ENCODE measurements around the gene DDR2.

The DDR2 gene

DNA sequence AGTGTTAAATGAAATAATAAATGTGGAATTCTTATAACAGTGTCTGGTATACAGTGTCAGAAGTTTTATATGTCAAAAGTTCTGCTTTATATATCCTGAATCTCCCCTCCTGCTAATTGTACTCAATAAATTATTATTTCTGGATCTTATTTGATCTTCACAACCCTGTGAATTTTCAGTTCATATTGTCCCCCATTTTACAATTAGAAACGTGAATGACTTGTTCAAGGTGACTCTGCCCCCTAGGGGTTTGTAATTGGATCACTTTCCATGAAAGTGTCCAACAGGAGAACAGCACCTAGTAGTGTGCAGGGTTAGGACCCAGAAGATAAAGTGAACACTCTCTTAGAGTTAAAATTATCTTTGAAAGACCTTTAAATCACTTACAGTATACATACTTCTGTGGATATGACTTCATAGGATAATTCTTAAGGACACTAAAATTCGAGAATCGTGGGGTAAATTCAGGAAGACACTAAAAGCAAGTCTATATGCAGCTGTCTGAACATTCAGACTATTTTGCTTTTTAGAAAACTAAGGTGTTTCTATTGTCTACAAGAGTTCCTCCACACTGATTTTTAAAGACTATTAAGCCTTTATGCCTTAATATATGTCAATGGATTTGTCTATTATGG lies 4.5 kb upstream of the DDR2 start:
- no peak for DNase-seq (ENCODE audit: low read depth)
- H3K4me3 ChIP-seq (ENCODE audit: low read depth, low read length): no peak overlapping the region

DNA sequence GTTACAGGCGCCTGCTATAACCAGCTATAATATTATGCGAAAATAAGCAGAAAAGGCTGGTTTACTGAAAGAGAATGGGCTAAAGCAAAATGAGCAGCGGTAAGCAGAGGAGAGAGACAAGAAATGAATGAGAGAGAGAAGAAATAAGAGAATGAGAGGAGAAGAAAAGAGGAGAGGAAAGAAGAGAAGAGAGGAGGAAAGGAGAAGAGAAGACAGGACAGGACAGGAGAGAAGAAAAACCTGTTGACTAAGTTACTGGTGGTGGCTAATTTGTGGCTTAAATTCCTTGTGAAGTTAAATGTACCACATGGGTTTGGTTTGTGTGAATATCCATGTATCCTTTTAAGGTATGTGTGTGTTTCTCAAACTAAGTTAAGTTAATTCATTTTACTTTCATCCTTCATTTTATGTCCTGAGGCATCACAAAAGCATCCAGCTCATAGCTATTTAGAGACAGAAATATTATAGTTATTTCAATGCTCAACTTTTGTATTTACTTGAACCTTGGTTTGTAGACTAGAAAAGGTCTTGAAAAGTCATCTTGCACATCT lies 3.1 kb upstream of the DDR2 start:
- H3K4me3 ChIP-seq (ENCODE audit: low read depth, low read length): no peak overlapping the region
- DNase-seq (ENCODE audit: low read depth): no peak

GRCh38 chr1:162629651-162630050 lies 2.6 kb upstream of the DDR2 start:
- peak; percentile 74 for DNase-seq (ENCODE audit: low read depth)
- no peak overlapping the region for H3K4me3 ChIP-seq (ENCODE audit: low read depth, low read length)

DNA sequence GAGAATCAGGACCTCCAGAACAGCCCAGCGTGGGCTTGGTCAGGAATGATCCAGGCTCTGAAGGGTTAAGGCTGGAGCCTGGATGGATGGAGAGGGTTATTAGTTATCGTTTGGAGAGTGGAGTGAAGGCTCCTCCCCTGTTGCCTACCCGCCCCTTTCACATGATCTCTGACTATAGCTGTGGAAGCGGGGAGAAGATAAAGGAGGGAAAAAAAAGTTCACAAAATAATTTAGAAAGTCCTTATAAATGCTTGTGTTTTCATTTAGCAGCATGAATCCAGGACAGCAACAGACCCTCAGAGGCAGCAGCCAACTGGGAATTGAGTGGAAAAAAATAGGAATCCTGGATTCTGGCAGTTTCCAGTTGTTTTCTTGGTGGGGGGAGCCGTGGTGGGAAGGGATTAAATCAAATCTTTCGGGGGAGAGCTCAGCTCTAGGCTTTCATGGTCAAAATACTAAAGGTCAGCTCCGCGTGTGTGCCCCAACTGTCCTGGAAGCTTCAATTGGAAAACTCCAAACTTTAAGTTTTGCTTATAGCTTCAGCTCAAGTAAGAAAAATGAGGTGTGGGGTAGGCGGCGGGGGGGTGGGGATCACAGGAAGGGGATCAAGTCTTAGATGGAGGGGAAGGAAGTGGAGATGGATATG lies 595 bp upstream of the DDR2 start:
- H3K4me3 ChIP-seq (ENCODE audit: low read depth, low read length): peak overlapping the region; percentile 74
- DNase-seq (ENCODE audit: low read depth): no peak

DNA sequence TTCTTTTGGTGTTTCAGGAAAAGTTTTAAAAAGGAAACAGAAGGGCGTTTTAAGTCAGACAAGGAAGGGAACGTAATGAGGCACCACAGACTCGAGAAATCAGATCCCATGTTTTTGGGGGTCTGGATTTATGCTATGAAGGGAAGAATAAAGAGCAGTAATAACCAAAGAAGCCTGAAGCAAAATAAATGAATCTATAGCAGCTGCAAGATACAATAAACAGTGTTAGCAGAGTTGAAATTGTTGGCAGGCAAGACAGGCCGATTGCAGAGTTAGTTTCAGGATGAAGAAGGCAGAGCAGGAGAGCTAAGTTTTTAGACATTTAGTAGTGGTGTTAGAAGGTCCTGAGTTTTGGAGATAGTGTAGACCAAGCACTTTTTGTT lies 425 bp downstream of the DDR2 start:
- no peak for DNase-seq (ENCODE audit: low read depth)
- peak overlapping the region; percentile 74 for H3K4me3 ChIP-seq (ENCODE audit: low read depth, low read length)

- no peak for DNase-seq (ENCODE audit: low read depth)
Measured at GRCh38 chr1:162633081-162633762, 958 bp downstream of the DDR2 start.

GRCh38 chr1:162635418-162635817 lies 3.2 kb downstream of the DDR2 start:
- H3K4me3 ChIP-seq (ENCODE audit: low read depth, low read length): peak overlapping the region; percentile 74
- DNase-seq (ENCODE audit: low read depth): no peak

More at GRCh38 chr1:162633081-162633762, 958 bp downstream of the DDR2 start:
- H3K4me3 ChIP-seq (ENCODE audit: low read depth, low read length): peak overlapping the region; percentile 74

GRCh38 chr1:162639718-162640117 lies 7.5 kb downstream of the DDR2 start:
- H3K4me3 ChIP-seq (ENCODE audit: low read depth, low read length): no peak overlapping the region
- no peak for DNase-seq (ENCODE audit: low read depth)

GRCh38 chr1:162641114-162641513 lies 8.8 kb downstream of the DDR2 start:
- DNase-seq (ENCODE audit: low read depth): no peak
- H3K4me3 ChIP-seq (ENCODE audit: low read depth, low read length): no peak overlapping the region

DNA sequence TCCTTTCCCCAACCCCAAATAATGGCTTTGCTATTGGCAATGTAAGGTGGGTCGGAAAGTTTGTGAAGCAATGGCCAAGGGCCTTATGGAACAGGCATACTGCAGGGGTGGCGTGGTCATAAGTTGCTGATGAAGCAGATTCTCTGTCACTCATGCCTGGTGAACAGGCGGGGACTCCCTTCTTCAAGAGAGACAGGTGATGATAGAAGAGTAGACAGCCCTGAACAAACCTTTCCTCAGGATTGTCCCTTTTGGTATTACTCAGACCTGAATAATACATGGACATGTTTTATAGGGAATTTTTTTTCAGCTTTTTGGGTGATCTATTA lies 12.7 kb downstream of the DDR2 start:
- DNase-seq (ENCODE audit: low read depth): no peak
- no peak overlapping the region for H3K4me3 ChIP-seq (ENCODE audit: low read depth, low read length)

DNA sequence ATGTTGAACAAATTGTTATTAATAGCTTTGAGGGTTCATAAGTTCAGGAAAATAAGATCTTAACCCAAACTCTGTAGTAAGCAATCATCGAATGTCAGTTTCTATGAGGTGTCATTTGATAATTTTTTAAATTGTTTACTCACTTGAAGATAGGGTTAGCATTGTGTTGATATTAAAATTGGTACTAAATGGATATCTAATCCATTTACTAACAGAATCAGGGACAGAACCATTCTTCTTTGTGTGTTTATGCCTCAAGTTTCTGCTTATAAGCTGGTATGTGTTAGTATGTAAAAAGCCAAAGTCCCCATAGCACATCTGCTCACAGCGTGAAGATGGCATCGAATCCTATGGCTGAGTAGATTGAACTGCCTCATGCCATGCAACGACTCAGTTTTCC lies 13.4 kb downstream of the DDR2 start:
- DNase-seq (ENCODE audit: low read depth): no peak
- H3K4me3 ChIP-seq (ENCODE audit: low read depth, low read length): no peak overlapping the region

DNA sequence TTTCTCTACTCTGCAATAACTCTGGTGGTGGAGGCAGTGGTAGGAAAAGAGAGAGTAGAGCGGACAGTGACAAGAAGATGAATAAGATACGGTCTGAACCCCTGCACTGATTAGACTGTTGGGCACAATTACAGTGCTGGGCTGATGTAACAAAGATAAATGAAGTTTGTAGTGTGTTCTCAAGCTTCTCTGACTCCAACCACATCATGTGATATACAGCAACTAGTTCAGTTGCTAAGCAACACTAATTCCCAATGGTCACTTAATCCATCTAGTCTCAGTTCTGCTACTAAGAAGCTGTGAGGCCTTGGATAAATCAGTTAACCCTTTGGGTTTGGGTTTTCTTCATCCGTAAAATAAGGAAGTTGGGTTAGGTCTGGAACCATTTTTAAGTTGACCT lies 17.3 kb downstream of the DDR2 start:
- DNase-seq (ENCODE audit: low read depth): no peak
- H3K4me3 ChIP-seq (ENCODE audit: low read depth, low read length): no peak overlapping the region

DNA sequence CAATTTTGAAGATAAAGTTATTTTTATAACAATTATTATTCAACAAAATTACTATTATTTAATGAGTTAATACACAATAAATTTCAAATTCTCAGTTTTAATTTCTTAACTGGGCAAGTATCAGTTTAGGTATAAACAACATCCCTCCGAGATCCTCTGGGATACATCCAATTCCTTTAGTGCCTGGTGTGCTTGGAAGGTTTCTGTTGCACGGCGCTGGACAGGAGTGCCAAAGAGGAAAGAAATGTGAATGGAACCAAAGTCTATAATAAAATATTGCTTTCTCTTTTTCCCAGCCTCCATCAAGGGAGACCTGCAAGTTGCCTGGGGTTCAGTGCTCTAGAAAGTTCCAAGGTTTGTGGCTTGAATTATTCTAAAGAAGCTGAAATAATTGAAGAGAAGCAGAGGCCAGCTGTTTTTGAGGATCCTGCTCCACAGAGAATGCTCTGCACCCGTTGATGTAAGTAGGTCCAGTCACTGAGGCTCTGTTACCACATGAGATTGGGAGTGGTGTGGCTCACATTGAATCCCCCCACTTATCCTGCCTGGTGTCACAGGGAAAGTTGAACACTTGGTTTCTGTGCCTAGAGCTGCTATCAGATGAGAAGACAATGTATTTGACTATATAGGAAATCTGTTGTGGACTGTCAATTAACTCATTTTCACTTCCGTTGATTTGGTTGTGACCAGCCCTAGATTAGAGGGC lies 22.8 kb downstream of the DDR2 start:
- no peak overlapping the region for H3K4me3 ChIP-seq (ENCODE audit: low read depth, low read length)

GRCh38 chr1:162656266-162656665 lies 24.0 kb downstream of the DDR2 start:
- H3K4me3 ChIP-seq (ENCODE audit: low read depth, low read length): no peak overlapping the region
- no peak for DNase-seq (ENCODE audit: low read depth)

More for the DNA sequence above, 22.8 kb downstream of the DDR2 start:
- no peak for DNase-seq (ENCODE audit: low read depth)

DNA sequence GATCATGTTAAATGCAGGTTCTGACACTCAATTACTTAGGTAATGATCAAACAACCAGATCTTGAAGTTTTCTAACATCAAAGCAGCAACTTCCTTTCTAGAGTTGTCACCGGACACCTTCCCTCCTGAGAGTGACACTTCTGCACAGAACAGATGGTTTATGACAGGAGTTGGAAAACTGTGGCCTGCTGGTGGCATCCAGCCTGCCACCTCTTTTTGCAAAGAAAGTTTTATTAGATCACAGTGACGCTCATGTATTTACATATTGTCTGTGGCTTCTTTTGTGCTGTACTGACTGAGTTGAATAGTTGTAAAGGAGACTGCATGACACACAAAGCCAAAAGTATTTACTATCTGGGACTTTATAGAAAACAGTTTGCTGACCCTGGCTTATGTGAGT lies 28.3 kb downstream of the DDR2 start:
- H3K4me3 ChIP-seq (ENCODE audit: low read depth, low read length): no peak overlapping the region
- DNase-seq (ENCODE audit: low read depth): no peak

- no peak for DNase-seq (ENCODE audit: low read depth)
- H3K4me3 ChIP-seq (ENCODE audit: low read depth, low read length): no peak overlapping the region
Measured at GRCh38 chr1:162661336-162661735, 29.1 kb downstream of the DDR2 start.

- H3K4me3 ChIP-seq (ENCODE audit: low read depth, low read length): no peak overlapping the region
- no peak for DNase-seq (ENCODE audit: low read depth)
Measured at GRCh38 chr1:162662013-162662412, 29.7 kb downstream of the DDR2 start.

- DNase-seq (ENCODE audit: low read depth): no peak
- H3K4me3 ChIP-seq (ENCODE audit: low read depth, low read length): no peak overlapping the region
Measured at GRCh38 chr1:162663086-162663485, 30.8 kb downstream of the DDR2 start.

GRCh38 chr1:162663589-162664106 lies 31.4 kb downstream of the DDR2 start:
- DNase-seq (ENCODE audit: low read depth): peak; percentile 59
- no peak overlapping the region for H3K4me3 ChIP-seq (ENCODE audit: low read depth, low read length)
